CD4-positive, alpha-beta T cell (primary cell): ENCODE results near the gene CKB. TPM values are rescaled to one million over a fixed set of nuclear protein-coding genes. Genes with fewer than 3 reads are reported as not detected.
A peak's percentile ranks its signal among the peaks of the same experiment; 100 is the strongest.

Source experiments
- ATAC-seq: fragments of 200-7000 bp; cut with Tn5 transposase; one replicate; pipeline ENCODE4 v1.10.0; 2022; ENCODE audit warnings: mild to moderate bottlenecking; ENCODE audit not compliant: poor library complexity
- CTCF ChIA-PET: fragments of 350-600 bp; sonication (Branson Sonifier 250); formaldehyde crosslinking; loops from one replicate; lab custom pipeline; 2021; ENCODE audit warnings: antibody characterized with exemption, inconsistent platforms; lab: Charles Lee
- POLR2A ChIA-PET: fragments of 350-600 bp; sonication (Branson Sonifier 250); formaldehyde crosslinking; loops from one replicate; lab custom pipeline; 2021; ENCODE audit warnings: antibody characterized with exemption, inconsistent platforms; lab: Charles Lee
- DNase-seq, 14 experiments: peaks; one replicate each; pipeline ENCODE4 v3.0.0-alpha.2; 2013 to 2020; ENCODE audit warnings: mixed read lengths in 2 of 14
- H3K27ac ChIP-seq, 2 donors: one replicate each; pipeline versions ENCODE4 v1.5.1 to v1.7.0; 2013; ENCODE audit warnings: low read length in 2 of 2, low read depth in 1 of 2, mild to moderate bottlenecking in 1 of 2
- H3K27me3 ChIP-seq, 2 experiments: 1 replicate in 1 of 2; 2 replicates in 1 of 2; pipeline versions ENCODE4 v1.6.1 to v1.7.0; 2013; ENCODE audit warnings: low read length in 2 of 2, control low read depth in 1 of 2, mild to moderate bottlenecking in 1 of 2, moderate library complexity in 1 of 2; ENCODE audit not compliant: insufficient read depth in 2 of 2, control insufficient read depth in 1 of 2
- H3K36me3 ChIP-seq: one replicate; pipeline ENCODE4 v1.6.1; 2013; ENCODE audit warnings: low read length, control low read depth; ENCODE audit not compliant: insufficient read depth
- H3K4me1 ChIP-seq: one replicate; pipeline ENCODE4 v1.6.1; 2013; ENCODE audit warnings: low read length, control low read depth; ENCODE audit not compliant: insufficient read depth
- H3K4me3 ChIP-seq: one replicate; pipeline ENCODE4 v1.5.1; 2013; ENCODE audit warnings: mild to moderate bottlenecking, low read length, moderate library complexity
- H3K9me3 ChIP-seq, 2 experiments: 1 replicate in 1 of 2; 2 replicates in 1 of 2; pipeline versions ENCODE4 v1.6.1 to v1.7.0; 2013; ENCODE audit warnings: low read length in 2 of 2, mild to moderate bottlenecking in 2 of 2, control low read depth in 1 of 2, moderate library complexity in 1 of 2; ENCODE audit not compliant: control insufficient read depth in 1 of 2, insufficient read depth in 1 of 2
- H3K27ac Mint-ChIP-seq: one replicate; pipeline ENCODE4 v1.8.0; 2020; ENCODE audit warnings: mixed read lengths
- H3K27me3 Mint-ChIP-seq: one replicate; pipeline ENCODE4 v1.8.0; 2021; ENCODE audit warnings: mixed read lengths
- H3K36me3 Mint-ChIP-seq: one replicate; pipeline ENCODE4 v1.8.0; 2021; ENCODE audit warnings: low read depth, mixed read lengths
- H3K4me1 Mint-ChIP-seq: one replicate; pipeline ENCODE4 v1.8.0; 2021; ENCODE audit warnings: low read depth, mixed read lengths
- H3K4me3 Mint-ChIP-seq: one replicate; pipeline ENCODE4 v1.8.0; 2020; ENCODE audit warnings: mild to moderate bottlenecking, mixed read lengths
- H3K9me3 Mint-ChIP-seq: one replicate; pipeline ENCODE4 v1.8.0; 2020; ENCODE audit warnings: mixed read lengths
- intact Hi-C, 2 experiments: fragments of 100-400 bp; cut with DNase I in 1 of 2; cut with micrococcal nuclease in 1 of 2; formaldehyde crosslinking; loops; one replicate each; pipeline versions ENCODE4 v1.15.1 to v1.9.0; 2023 to 2025; cut with DNase I, micrococcal nuclease
- total RNA-seq, 174 experiments: library from RNA in 2 of 174; stranded (reverse) in 2 of 174; gene quantifications; one replicate each; pipeline ENCODE4 v1.2.3 and lab custom pipeline; 2021 to 2026
- TF ChIP-seq, protein P1 (sequence below): fragments of 200-600 bp; IDR thresholded peaks from one replicate; pipeline ENCODE4 v1.8.0; 2022; ENCODE audit warnings: antibody characterized with exemption, mild to moderate bottlenecking

CKB gene
- total RNA-seq, 2 experiments from 2014 or later, result 5.8 to 6.6 TPM

DNA sequence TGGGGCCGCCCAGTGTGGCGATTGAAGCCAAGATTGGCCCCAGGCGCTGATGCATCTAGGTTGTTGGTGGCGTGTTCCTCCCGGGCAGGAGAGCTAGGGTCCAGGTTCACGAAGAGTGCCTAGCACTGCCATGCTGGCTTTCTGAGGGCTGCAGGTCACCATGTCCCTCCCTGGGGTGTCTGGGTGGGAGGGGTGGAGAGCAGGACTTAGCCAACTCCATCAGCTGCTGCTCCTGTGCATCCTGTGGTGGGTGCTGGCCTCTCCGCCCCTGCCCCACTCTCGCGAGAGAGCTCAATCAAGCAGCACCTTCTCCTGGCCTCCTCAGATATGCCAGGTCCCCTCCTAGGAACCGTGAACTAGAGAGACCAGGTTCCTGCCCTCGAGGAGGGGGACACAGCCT lies 8.2 kb upstream of the CKB start:
- Mint-ChIP-seq H3K27ac (peak overlapping the region; percentile 92), H3K9me3 (no peaks in the 10 kb centered on the region), H3K27me3 (no peaks in the 10 kb centered on the region), H3K4me1 (peaks cover 36% of the 10 kb centered on the region), H3K4me3 (peak overlapping the region; percentile 96), H3K36me3 (peaks cover 8% of the 10 kb centered on the region)
- Histone ChIP-seq H3K36me3 (peaks cover 19% of the 10 kb centered on the region), H3K4me1 (peaks cover 45% of the 10 kb centered on the region), H3K4me3 (no peak overlapping the region), H3K27me3 (no peaks in the 10 kb centered on the region), H3K27ac (no peak overlapping the region), H3K9me3 (no peaks in the 10 kb centered on the region)
- TF ChIP-seq, protein P1, sequence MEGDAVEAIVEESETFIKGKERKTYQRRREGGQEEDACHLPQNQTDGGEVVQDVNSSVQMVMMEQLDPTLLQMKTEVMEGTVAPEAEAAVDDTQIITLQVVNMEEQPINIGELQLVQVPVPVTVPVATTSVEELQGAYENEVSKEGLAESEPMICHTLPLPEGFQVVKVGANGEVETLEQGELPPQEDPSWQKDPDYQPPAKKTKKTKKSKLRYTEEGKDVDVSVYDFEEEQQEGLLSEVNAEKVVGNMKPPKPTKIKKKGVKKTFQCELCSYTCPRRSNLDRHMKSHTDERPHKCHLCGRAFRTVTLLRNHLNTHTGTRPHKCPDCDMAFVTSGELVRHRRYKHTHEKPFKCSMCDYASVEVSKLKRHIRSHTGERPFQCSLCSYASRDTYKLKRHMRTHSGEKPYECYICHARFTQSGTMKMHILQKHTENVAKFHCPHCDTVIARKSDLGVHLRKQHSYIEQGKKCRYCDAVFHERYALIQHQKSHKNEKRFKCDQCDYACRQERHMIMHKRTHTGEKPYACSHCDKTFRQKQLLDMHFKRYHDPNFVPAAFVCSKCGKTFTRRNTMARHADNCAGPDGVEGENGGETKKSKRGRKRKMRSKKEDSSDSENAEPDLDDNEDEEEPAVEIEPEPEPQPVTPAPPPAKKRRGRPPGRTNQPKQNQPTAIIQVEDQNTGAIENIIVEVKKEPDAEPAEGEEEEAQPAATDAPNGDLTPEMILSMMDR, result no peak
- intact Hi-C loops, result no loop called here
- ChIA-PET CTCF (interaction anchor here (1.8 kb wide), 1 partner anchor 12 kb away, joined by 7 read pairs; no protein-coding TSS in a partner anchor), POLR2A (interaction anchor here (1.4 to 2.5 kb wide), 2 partner anchors 10 to 31 kb away, joined by 3 to 17 read pairs; partner anchors contain the start of genes BAG5 and COA8)
- ATAC-seq (no peak), DNase-seq (no peak)

DNA sequence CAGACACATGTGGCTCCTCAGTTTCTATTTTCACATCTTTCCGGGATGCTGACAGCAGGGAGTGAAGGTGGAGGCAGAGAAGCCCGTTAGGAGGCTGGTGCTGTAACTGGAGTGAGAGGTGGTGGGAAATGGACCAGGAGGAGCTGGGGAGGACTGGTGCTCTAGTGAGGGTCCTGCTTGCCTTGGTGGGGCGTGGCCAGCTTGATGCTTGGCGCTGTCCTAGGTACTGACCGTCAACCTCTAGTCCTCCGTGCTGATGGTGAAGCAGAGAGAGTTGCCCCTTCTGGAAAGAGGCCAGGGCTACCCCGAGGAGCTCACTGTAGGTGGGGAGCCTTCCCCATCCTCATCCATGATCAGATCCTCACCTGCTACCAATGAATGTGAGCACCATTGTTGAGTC lies 7.8 kb upstream of the CKB start:
- TF ChIP-seq, protein P1, result no peak
- Mint-ChIP-seq H3K4me3 (peak overlapping the region; percentile 96), H3K36me3 (peaks cover 8% of the 10 kb centered on the region), H3K27me3 (no peaks in the 10 kb centered on the region), H3K27ac (peak overlapping the region; percentile 92), H3K4me1 (peaks cover 36% of the 10 kb centered on the region), H3K9me3 (no peaks in the 10 kb centered on the region)
- ATAC-seq (no peak), DNase-seq (peak in 4 of 14 experiments; percentile 21 to 58 (median 38))
- no peaks in the 10 kb centered on the region for H3K9me3 ChIP-seq
- H3K27me3 ChIP-seq, result no peaks in the 10 kb centered on the region
- ChIA-PET CTCF (interaction anchor here (1.8 kb wide), 1 partner anchor 12 kb away, joined by 7 read pairs; no protein-coding TSS in a partner anchor), POLR2A (interaction anchor here (1.4 to 2.5 kb wide), 3 partner anchors 9 to 31 kb away, joined by 3 to 17 read pairs (median 4); partner anchors contain the start of genes BAG5 and COA8)
- H3K4me1 ChIP-seq, result peaks cover 45% of the 10 kb centered on the region
- intact Hi-C loops, result no loop called here
- no peak overlapping the region for H3K27ac ChIP-seq
- H3K4me3 ChIP-seq, result no peak overlapping the region
- H3K36me3 ChIP-seq, result peaks cover 19% of the 10 kb centered on the region

GRCh38 chr14:103529383-103530365 lies 7.0 kb upstream of the CKB start:
- ChIA-PET CTCF (interaction anchor here (1.8 kb wide), 1 partner anchor 11 kb away, joined by 7 read pairs; no protein-coding TSS in a partner anchor), POLR2A (interaction anchor here (1.4 to 2.5 kb wide), 4 partner anchors 8 to 32 kb away, joined by 3 to 17 read pairs (median 6); partner anchors contain the start of genes BAG5 and COA8)
- H3K27ac Mint-ChIP-seq, result peak overlapping the region; percentile 92
- H3K4me3 Mint-ChIP-seq, result peak overlapping the region; percentile 96
- peaks cover 36% of the 10 kb centered on the region for H3K4me1 Mint-ChIP-seq
- peaks cover 45% of the 10 kb centered on the region for H3K4me1 ChIP-seq
- TF ChIP-seq, protein P1, result no peak
- DNase-seq (no peak), ATAC-seq (no peak)
- no peaks in the 10 kb centered on the region for H3K9me3 Mint-ChIP-seq
- intact Hi-C loops, result loop anchor here (1.0 to 5.0 kb wide), 4 partner anchors 33 to 145 kb away; partner anchors contain the start of genes BAG5 (in 2 of the 2), COA8 (in 2 of the 2), KLC1 (in 1 of the 2) and MARK3 (in 1 of the 2)
- peak overlapping the region; percentile 93 for H3K4me3 ChIP-seq
- H3K9me3 ChIP-seq, result no peaks in the 10 kb centered on the region
- H3K36me3 ChIP-seq, result peaks cover 14% of the 10 kb centered on the region
- H3K27me3 Mint-ChIP-seq, result no peaks in the 10 kb centered on the region
- H3K36me3 Mint-ChIP-seq, result peaks cover 8% of the 10 kb centered on the region
- H3K27me3 ChIP-seq, result no peaks in the 10 kb centered on the region
- peak overlapping the region; percentile 44 to 61 for H3K27ac ChIP-seq
